Calu3 (cell line): ENCODE results near the gene PREX1. TPM values are rescaled to one million over a fixed set of nuclear protein-coding genes. Genes with fewer than 3 reads are reported as not detected.

ENCODE experiments used
- BruUV-seq: library from RNA; stranded (reverse); fragments of 400-500 nt; replicated peaks from 2 replicates; lab custom pipeline; 2021; lab: Mats Ljungman, UMichigan
- CTCF ChIA-PET: fragments of 300-600 bp; sonication (Branson Sonifier 250); formaldehyde crosslinking; loops from one replicate; lab custom pipeline; 2022; ENCODE audit warnings: antibody characterized with exemption; lab: Charles Lee
- DNase-seq: peaks from one replicate; pipeline ENCODE4 v3.0.0; 2022
- H3K27ac Mint-ChIP-seq: one replicate; pipeline ENCODE4 v1.8.0; 2022; ENCODE audit warnings: mixed read lengths; ENCODE audit not compliant: unreplicated experiment
- H3K27me3 Mint-ChIP-seq: one replicate; pipeline ENCODE4 v1.8.0; 2022; ENCODE audit warnings: mixed read lengths; ENCODE audit not compliant: unreplicated experiment
- H3K36me3 Mint-ChIP-seq: one replicate; pipeline ENCODE4 v1.8.0; 2022; ENCODE audit warnings: mild to moderate bottlenecking, moderate library complexity, mixed read lengths; ENCODE audit not compliant: insufficient read depth, unreplicated experiment
- H3K4me1 Mint-ChIP-seq: one replicate; pipeline ENCODE4 v1.8.0; 2022; ENCODE audit warnings: mild to moderate bottlenecking, low read depth, mixed read lengths; ENCODE audit not compliant: unreplicated experiment
- H3K4me3 Mint-ChIP-seq: one replicate; pipeline ENCODE4 v1.8.0; 2022; ENCODE audit warnings: mild to moderate bottlenecking, low read depth, moderate library complexity, mixed read lengths; ENCODE audit not compliant: unreplicated experiment
- H3K9me3 Mint-ChIP-seq: one replicate; pipeline ENCODE4 v1.8.0; 2022; ENCODE audit warnings: low read depth, mixed read lengths; ENCODE audit not compliant: unreplicated experiment
- intact Hi-C: fragments of 100-400 bp; cut with micrococcal nuclease; formaldehyde crosslinking; loops from one replicate; pipeline ENCODE4 v1.10.0; 2022; ENCODE audit not compliant: unreplicated experiment
- total RNA-seq: library from RNA; stranded (reverse); gene quantifications from 2 replicates; pipeline ENCODE4 v1.2.3, GENCODE V29; 2022
- TF ChIP-seq, protein P1 (sequence below): fragments of 200-600 bp; IDR thresholded peaks from one replicate; pipeline ENCODE4 v1.8.0; 2022; ENCODE audit warnings: antibody characterized with exemption; ENCODE audit not compliant: unreplicated experiment

The PREX1 gene
- total RNA-seq, 1 experiment from 2014 or later = 0.31 TPM

DNA sequence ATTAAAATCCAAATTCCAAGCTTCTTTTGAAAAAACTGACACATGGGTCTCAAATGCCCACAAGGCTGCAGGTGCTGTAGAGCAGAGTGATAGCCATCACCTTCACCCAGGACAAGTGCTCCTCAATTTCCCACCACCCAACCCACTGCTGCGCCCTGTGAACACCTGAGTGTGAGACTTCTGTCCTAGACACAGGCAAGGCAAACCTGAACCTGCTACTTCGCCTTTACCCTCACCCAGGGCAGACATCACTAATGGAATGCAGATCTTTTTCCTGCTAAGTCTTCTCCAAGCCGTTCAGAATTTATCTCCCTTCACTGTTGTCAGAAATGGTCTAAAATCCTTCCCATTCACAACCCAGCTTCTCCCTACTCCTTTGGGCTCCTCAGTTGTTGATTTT, 65.9 kb downstream of the PREX1 start:
- intact Hi-C loops = no loop called here
- BruUV-seq = no TSS peak
- Mint-ChIP-seq H3K27ac (no peak overlapping the region), H3K9me3 (no peaks in the 10 kb centered on the region), H3K4me1 (peaks cover 15% of the 10 kb centered on the region), H3K4me3 (no peak overlapping the region), H3K36me3 (no peaks in the 10 kb centered on the region), H3K27me3 (peaks cover 39% of the 10 kb centered on the region)
- TF ChIP-seq, protein P1, sequence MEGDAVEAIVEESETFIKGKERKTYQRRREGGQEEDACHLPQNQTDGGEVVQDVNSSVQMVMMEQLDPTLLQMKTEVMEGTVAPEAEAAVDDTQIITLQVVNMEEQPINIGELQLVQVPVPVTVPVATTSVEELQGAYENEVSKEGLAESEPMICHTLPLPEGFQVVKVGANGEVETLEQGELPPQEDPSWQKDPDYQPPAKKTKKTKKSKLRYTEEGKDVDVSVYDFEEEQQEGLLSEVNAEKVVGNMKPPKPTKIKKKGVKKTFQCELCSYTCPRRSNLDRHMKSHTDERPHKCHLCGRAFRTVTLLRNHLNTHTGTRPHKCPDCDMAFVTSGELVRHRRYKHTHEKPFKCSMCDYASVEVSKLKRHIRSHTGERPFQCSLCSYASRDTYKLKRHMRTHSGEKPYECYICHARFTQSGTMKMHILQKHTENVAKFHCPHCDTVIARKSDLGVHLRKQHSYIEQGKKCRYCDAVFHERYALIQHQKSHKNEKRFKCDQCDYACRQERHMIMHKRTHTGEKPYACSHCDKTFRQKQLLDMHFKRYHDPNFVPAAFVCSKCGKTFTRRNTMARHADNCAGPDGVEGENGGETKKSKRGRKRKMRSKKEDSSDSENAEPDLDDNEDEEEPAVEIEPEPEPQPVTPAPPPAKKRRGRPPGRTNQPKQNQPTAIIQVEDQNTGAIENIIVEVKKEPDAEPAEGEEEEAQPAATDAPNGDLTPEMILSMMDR = no peak
- DNase-seq = no peak
- CTCF ChIA-PET = interaction anchor here (1.0 kb wide), 1 partner anchor 38 kb away, joined by 3 read pairs; no protein-coding TSS in a partner anchor

DNA sequence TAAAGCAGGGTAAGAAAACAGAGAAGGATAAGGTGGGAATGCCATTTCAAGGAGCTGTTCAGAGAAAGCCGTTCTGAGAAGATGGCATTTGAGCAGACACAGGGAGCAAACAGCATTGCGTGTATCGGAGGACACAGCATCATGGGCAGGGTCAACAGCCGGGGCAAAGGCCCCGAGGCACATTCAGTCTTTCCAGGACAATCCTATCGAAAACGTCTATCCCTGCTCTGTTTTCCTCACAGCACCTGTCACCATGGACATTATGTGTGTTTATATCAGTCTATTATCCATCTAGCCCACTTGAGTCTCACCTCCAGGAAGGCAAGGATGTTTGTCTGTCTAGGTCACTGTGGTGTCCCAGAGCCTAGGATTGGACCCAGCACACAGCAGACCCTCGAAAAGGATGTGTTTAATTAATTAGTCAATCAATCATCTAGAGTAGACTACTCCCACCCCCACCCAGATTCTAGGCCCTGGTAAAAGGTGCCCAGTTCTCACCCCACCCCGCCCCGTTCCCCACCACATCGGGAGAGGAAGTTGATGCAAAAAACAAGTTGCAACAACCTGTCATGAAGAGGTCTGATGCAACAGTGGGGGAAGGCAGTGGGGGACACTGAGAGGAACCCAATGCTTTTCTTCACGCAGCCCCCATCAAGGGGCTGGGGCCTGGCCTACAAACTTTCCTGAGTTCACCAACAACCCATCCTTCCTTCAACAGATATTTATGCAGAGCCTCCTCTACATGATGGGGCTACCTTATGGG, 66.6 kb downstream of the PREX1 start:
- H3K27me3 Mint-ChIP-seq = peaks cover 37% of the 10 kb centered on the region
- no peak overlapping the region for H3K27ac Mint-ChIP-seq
- intact Hi-C loops = no loop called here
- H3K36me3 Mint-ChIP-seq = no peaks in the 10 kb centered on the region
- no peak overlapping the region for H3K4me3 Mint-ChIP-seq
- no peaks in the 10 kb centered on the region for H3K9me3 Mint-ChIP-seq
- peaks cover 15% of the 10 kb centered on the region for H3K4me1 Mint-ChIP-seq
- CTCF ChIA-PET = no interaction called here
- DNase-seq = no peak
- TF ChIP-seq, protein P1 = no peak
- BruUV-seq = no TSS peak

DNA sequence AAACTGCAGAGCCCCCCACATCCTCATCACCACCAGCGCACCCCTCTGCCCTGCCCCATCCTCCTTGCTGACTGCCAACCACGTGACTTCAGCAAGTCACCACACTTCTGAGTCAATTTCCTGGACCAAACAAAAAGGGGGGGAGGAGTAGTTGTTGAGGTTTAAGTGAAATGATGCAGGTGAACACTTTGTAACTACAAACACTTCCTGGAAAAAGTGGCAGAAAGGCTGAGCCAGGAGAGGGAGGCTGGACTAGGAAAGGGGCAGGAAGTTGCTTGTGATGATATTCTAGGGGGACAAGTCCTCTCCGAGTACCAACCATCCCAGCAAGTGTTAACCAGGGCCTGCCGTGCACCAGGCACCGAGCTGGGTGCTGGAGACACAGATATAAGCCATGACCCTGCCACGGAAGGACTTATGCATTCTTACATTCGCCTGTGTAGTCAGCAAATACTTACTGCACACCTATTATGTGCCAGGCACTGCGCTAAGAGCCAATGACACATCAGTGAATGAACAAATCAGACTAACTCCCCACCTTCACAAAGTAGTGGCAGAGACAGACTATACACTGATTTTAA, 67.3 kb downstream of the PREX1 start:
- TF ChIP-seq, protein P1 = no peak
- intact Hi-C loops = no loop called here
- H3K4me3 Mint-ChIP-seq = no peak overlapping the region
- peak; percentile 27 for DNase-seq
- H3K4me1 Mint-ChIP-seq = peaks cover 15% of the 10 kb centered on the region
- no TSS peak for BruUV-seq
- H3K27me3 Mint-ChIP-seq = peaks cover 33% of the 10 kb centered on the region
- H3K36me3 Mint-ChIP-seq = no peaks in the 10 kb centered on the region
- CTCF ChIA-PET = interaction anchor here (0.7 to 1.1 kb wide), 2 partner anchors 9 to 14 kb away, joined by 3 read pairs; no protein-coding TSS in a partner anchor
- H3K27ac Mint-ChIP-seq = no peak overlapping the region
- no peaks in the 10 kb centered on the region for H3K9me3 Mint-ChIP-seq

DNA sequence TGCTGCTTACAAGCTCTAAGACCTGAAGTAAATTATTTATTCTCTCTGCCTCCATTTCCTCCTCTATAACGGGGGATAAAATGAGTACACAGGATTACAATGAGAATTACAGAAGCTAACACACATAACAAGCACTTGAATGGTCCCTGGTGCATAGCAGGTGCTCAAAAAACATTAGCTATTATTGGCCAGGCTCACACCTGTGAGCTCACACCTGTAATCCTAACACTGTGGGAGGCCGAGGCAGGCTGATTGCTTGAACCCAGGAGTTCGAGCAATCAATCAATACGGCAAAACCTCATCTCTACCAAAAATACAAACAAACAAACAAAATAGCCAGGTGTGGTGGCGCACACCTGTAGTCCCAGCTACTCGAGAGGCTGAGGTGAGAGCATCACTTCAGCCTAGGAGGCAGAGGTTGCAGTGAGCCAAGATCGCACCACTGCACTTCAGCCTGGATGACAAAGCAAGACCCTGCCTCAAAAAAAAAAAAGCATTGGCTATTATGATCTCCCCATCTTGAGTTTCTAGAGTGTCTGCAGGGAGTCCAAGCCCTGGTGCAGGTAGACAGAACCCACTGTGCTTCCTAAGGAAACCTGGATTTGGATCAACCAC, 68.1 kb downstream of the PREX1 start:
- TF ChIP-seq, protein P1 = no peak
- Mint-ChIP-seq H3K36me3 (no peaks in the 10 kb centered on the region), H3K4me3 (no peak overlapping the region), H3K27me3 (peaks cover 33% of the 10 kb centered on the region), H3K9me3 (no peaks in the 10 kb centered on the region), H3K27ac (no peak overlapping the region), H3K4me1 (peaks cover 15% of the 10 kb centered on the region)
- intact Hi-C loops = no loop called here
- BruUV-seq = no TSS peak
- DNase-seq = no peak
- CTCF ChIA-PET = interaction anchor here (0.6 to 1.1 kb wide), 4 partner anchors 8 to 448 kb away, joined by 3 to 4 read pairs (median 3); no protein-coding TSS in a partner anchor
